NCI-H1417 treated with DMSO at 0.1 percent for 48 hours (cell line): ENCODE data around the gene TXNDC17.
"Not testable (repeated sequence)": the region's sequence is repeated elsewhere in the genome, so short reads cannot be mapped to it uniquely, and the experiment has no call there.

Experiments
- DNase-seq: peaks from one replicate; lab custom pipeline; 2025; lab: John Stamatoyannopoulos, UW

Gene TXNDC17

GRCh38 chr17:6660805-6661463 is 20.1 kb downstream of the TXNDC17 start:
- DNase-seq: no peak

GRCh38 chr17:6661464-6661848 is 20.6 kb downstream of the TXNDC17 start:
- DNase-seq: no peak

- not testable (repeated sequence) for DNase-seq
These were observed 22.3 kb downstream of the TXNDC17 start for GRCh38 chr17:6663200-6663599.

- DNase-seq: no peak
These were observed 25.2 kb downstream of the TXNDC17 start for GRCh38 chr17:6666077-6666521.

GRCh38 chr17:6666557-6666956 is 25.7 kb downstream of the TXNDC17 start:
- DNase-seq: no peak

GRCh38 chr17:6667516-6667915 is 26.7 kb downstream of the TXNDC17 start:
- no peak for DNase-seq

- no peak for DNase-seq
These were observed 27.4 kb downstream of the TXNDC17 start for GRCh38 chr17:6668219-6668618.

- no peak for DNase-seq
These were observed 28.0 kb downstream of the TXNDC17 start for GRCh38 chr17:6668727-6669425.

GRCh38 chr17:6669479-6670212 is 28.8 kb downstream of the TXNDC17 start:
- DNase-seq: no peak

- DNase-seq: no peak
These were observed 29.7 kb downstream of the TXNDC17 start for GRCh38 chr17:6670571-6670970.

- DNase-seq: no peak
These were observed 30.1 kb downstream of the TXNDC17 start for GRCh38 chr17:6670999-6671398.

GRCh38 chr17:6671431-6671830 is 30.6 kb downstream of the TXNDC17 start:
- DNase-seq: no peak

GRCh38 chr17:6674586-6674985 is 33.7 kb downstream of the TXNDC17 start:
- no peak for DNase-seq

GRCh38 chr17:6675201-6675825 is 34.5 kb downstream of the TXNDC17 start:
- no peak for DNase-seq

- DNase-seq: no peak
These were observed 35.9 kb downstream of the TXNDC17 start for GRCh38 chr17:6676802-6677157.

- no peak for DNase-seq
These were observed 36.4 kb downstream of the TXNDC17 start for GRCh38 chr17:6677158-6677831.

GRCh38 chr17:6677946-6678345 is 37.1 kb downstream of the TXNDC17 start:
- no peak for DNase-seq

- DNase-seq: no peak
These were observed 38.4 kb downstream of the TXNDC17 start for GRCh38 chr17:6679241-6679640.

GRCh38 chr17:6681176-6681575 is 40.3 kb downstream of the TXNDC17 start:
- DNase-seq: no peak

- DNase-seq: no peak
These were observed 40.8 kb downstream of the TXNDC17 start for GRCh38 chr17:6681671-6682070.

GRCh38 chr17:6682339-6682738 is 41.5 kb downstream of the TXNDC17 start:
- DNase-seq: no peak

- DNase-seq: no peak
These were observed 42.3 kb downstream of the TXNDC17 start for GRCh38 chr17:6683081-6683684.
